H9 (cell line): ENCODE data around the gene SF1. TPM values are rescaled to one million over a fixed set of nuclear protein-coding genes. Genes with fewer than 3 reads are reported as not detected.

Experiments used
- DNase-seq: peaks from one replicate; pipeline ENCODE4 v3.0.0-alpha.2; 2017
- H2AFZ ChIP-seq: one replicate; pipeline ENCODE4 v1.6.1; 2013; ENCODE audit warnings: mild to moderate bottlenecking, low read length, control low read depth, moderate library complexity
- H2AK5ac ChIP-seq: 2 replicates; pipeline ENCODE4 v1.6.1; 2013; ENCODE audit warnings: low read length, control low read depth, mixed read lengths; ENCODE audit not compliant: insufficient read length
- H2BK120ac ChIP-seq: one replicate; pipeline ENCODE4 v1.6.1; 2013; ENCODE audit warnings: low read depth, mild to moderate bottlenecking, low read length, control low read depth, inconsistent platforms; ENCODE audit not compliant: poor library complexity, severe bottlenecking
- H2BK12ac ChIP-seq: 2 replicates; pipeline ENCODE4 v1.6.1; 2013; ENCODE audit warnings: low read length, control low read depth, mixed read lengths, low read depth; ENCODE audit not compliant: insufficient read length
- H2BK15ac ChIP-seq: 2 replicates; pipeline ENCODE4 v1.6.1; 2013; ENCODE audit warnings: low read depth, low read length, control low read depth
- H2BK20ac ChIP-seq: one replicate; pipeline ENCODE4 v1.6.1; 2013; ENCODE audit warnings: low read depth, mild to moderate bottlenecking, low read length, control low read depth, inconsistent platforms; ENCODE audit not compliant: poor library complexity, severe bottlenecking
- H2BK5ac ChIP-seq: 2 replicates; pipeline ENCODE4 v1.6.1; 2013; ENCODE audit warnings: low read length, control low read depth, mixed read lengths; ENCODE audit not compliant: insufficient read length
- H3K14ac ChIP-seq: 2 replicates; pipeline ENCODE4 v1.6.1; 2013; ENCODE audit warnings: low read length, control low read depth; ENCODE audit not compliant: insufficient read depth
- H3K18ac ChIP-seq: 2 replicates; pipeline ENCODE4 v1.6.1; 2013; ENCODE audit warnings: low read depth, mild to moderate bottlenecking, mixed read lengths, low read length, control low read depth; ENCODE audit not compliant: insufficient read length
- H3K23ac ChIP-seq: 2 replicates; pipeline ENCODE4 v1.6.1; 2013; ENCODE audit warnings: low read length, control low read depth, mixed read lengths, low read depth; ENCODE audit not compliant: insufficient read length
- H3K23me2 ChIP-seq: 2 replicates; pipeline ENCODE4 v1.6.1; 2013; ENCODE audit warnings: low read depth, mild to moderate bottlenecking, mixed read lengths, low read length, control low read depth; ENCODE audit not compliant: insufficient read length, poor library complexity, severe bottlenecking
- H3K27ac ChIP-seq: 2 replicates; pipeline ENCODE4 v1.5.1; 2013; ENCODE audit warnings: low read length, control low read depth, mixed read lengths, low read depth; ENCODE audit not compliant: insufficient read length
- H3K27me3 ChIP-seq: 2 replicates; pipeline ENCODE4 v1.6.1; 2013; ENCODE audit warnings: low read length, control low read depth, inconsistent platforms; ENCODE audit not compliant: insufficient read depth
- H3K4ac ChIP-seq: 2 replicates; pipeline ENCODE4 v1.6.1; 2013; ENCODE audit warnings: low read depth, mild to moderate bottlenecking, control low read depth, inconsistent platforms, low read length, moderate library complexity
- H3K4me1 ChIP-seq: 2 replicates; pipeline ENCODE4 v1.6.1; 2013; ENCODE audit warnings: low read length, control low read depth, inconsistent platforms; ENCODE audit not compliant: insufficient read depth
- H3K4me2 ChIP-seq: 2 replicates; pipeline ENCODE4 v1.6.1; 2013; ENCODE audit warnings: low read length, control low read depth, mixed read lengths; ENCODE audit not compliant: insufficient read length, insufficient read depth
- H3K56ac ChIP-seq: 2 replicates; pipeline ENCODE4 v1.6.1; 2013; ENCODE audit warnings: low read depth, mild to moderate bottlenecking, mixed read lengths, low read length, control low read depth; ENCODE audit not compliant: insufficient read length
- H3K79me1 ChIP-seq: 2 replicates; pipeline ENCODE4 v1.6.1; 2013; ENCODE audit warnings: low read depth, mild to moderate bottlenecking, moderate library complexity, low read length, control low read depth, inconsistent platforms; ENCODE audit not compliant: insufficient read depth, poor library complexity, severe bottlenecking
- H3K79me2 ChIP-seq: 2 replicates; pipeline ENCODE4 v1.6.1; 2013; ENCODE audit warnings: low read length, control low read depth, inconsistent platforms; ENCODE audit not compliant: insufficient read depth
- H3K9ac ChIP-seq: 2 replicates; pipeline ENCODE4 v1.6.1; 2013; ENCODE audit warnings: low read length, control low read depth, mixed read lengths; ENCODE audit not compliant: insufficient read length; ENCODE audit errors: extremely low read depth
- H3K9me3 ChIP-seq: one replicate; pipeline ENCODE4 v1.6.1; 2013; ENCODE audit warnings: low read depth, low read length, inconsistent platforms; ENCODE audit not compliant: control insufficient read depth
- H3T11ph ChIP-seq: one replicate; pipeline ENCODE4 v1.6.1; 2013; ENCODE audit warnings: mild to moderate bottlenecking, low read length, control low read depth, inconsistent platforms
- H4K20me1 ChIP-seq: one replicate; pipeline ENCODE4 v1.6.1; 2013; ENCODE audit not compliant: control insufficient read depth, insufficient read length, insufficient read depth
- H4K5ac ChIP-seq: 2 replicates; pipeline ENCODE4 v1.6.1; 2013; ENCODE audit warnings: low read depth, mild to moderate bottlenecking, mixed read lengths, low read length, control low read depth; ENCODE audit not compliant: insufficient read length
- H4K8ac ChIP-seq: replicated peaks from 2 replicates; pipeline ENCODE4 v1.6.1; 2013; ENCODE audit warnings: low read length, control low read depth, mixed read lengths, low read depth; ENCODE audit not compliant: insufficient read length
- H4K91ac ChIP-seq: 2 replicates; pipeline ENCODE4 v1.6.1; 2013; ENCODE audit warnings: low read depth, mild to moderate bottlenecking, moderate library complexity, mixed read lengths, low read length, control low read depth; ENCODE audit not compliant: insufficient read length
- H3K27ac Mint-ChIP-seq, 3 experiments: 2 replicates in 2 of 3; 3 replicates in 1 of 3; pipeline ENCODE4 v1.8.0; 2020 to 2021; ENCODE audit warnings: mixed read lengths in 3 of 3, mild to moderate bottlenecking in 1 of 3, moderate library complexity in 1 of 3
- H3K27me3 Mint-ChIP-seq: 2 replicates; pipeline ENCODE4 v1.8.0; 2021; ENCODE audit warnings: low read depth, mild to moderate bottlenecking, moderate library complexity, mixed read lengths
- H3K36me3 Mint-ChIP-seq, 3 experiments: 2 replicates in 2 of 3; 3 replicates in 1 of 3; pipeline ENCODE4 v1.8.0; 2020 to 2021; ENCODE audit warnings: low read depth in 3 of 3, mixed read lengths in 3 of 3; ENCODE audit not compliant: insufficient read depth in 1 of 3
- H3K4me1 Mint-ChIP-seq, 2 experiments: 2 replicates each; pipeline ENCODE4 v1.8.0; 2020; ENCODE audit warnings: mixed read lengths in 2 of 2
- H3K4me3 Mint-ChIP-seq, 2 experiments: 2 replicates in 1 of 2; 3 replicates in 1 of 2; pipeline ENCODE4 v1.8.0; 2020 to 2021; ENCODE audit warnings: mild to moderate bottlenecking in 2 of 2, mixed read lengths in 2 of 2, moderate library complexity in 1 of 2
- H3K9me3 Mint-ChIP-seq, 2 experiments: 2 replicates in 1 of 2; 3 replicates in 1 of 2; pipeline ENCODE4 v1.8.0; 2020; ENCODE audit warnings: mild to moderate bottlenecking in 2 of 2, mixed read lengths in 2 of 2, moderate library complexity in 1 of 2
- CTCF ChIP-seq: fragments of 200-600 bp; sonication (generic); conservative IDR thresholded peaks from 3 replicates; pipeline ENCODE4 v1.8.0; 2021; ENCODE audit warnings: antibody characterized with exemption, mild to moderate bottlenecking
- WGBS: extraction: QIAGEN DNeasy Blood & Tissue Kit; methylation state at CpG from one replicate; pipeline ENCODE4 v1.1.7; 2013; ENCODE audit warnings: missing lambda C conversion rate, low lambda C conversion rate, mixed read lengths; ENCODE audit not compliant: insufficient read length; ENCODE audit errors: extremely low coverage; 5-methylcytosine and 5-hydroxymethylcytosine counted together
- total RNA-seq: library from RNA; stranded (reverse); gene quantifications from 2 replicates; pipeline ENCODE4 v1.2.1, GENCODE V29; 2021

The SF1 gene
- total RNA-seq, 1 experiment from 2014 or later = 528 TPM

GRCh38 chr11:64726867-64727530 is 51.3 kb downstream of the SF1 start:
- no peak overlapping the region for H2AFZ ChIP-seq
- no peak overlapping the region for H3K9ac ChIP-seq
- no peak overlapping the region for H3K18ac ChIP-seq
- no peak for TF ChIP-seq CTCF
- no peak overlapping the region for H3K56ac ChIP-seq
- no peak overlapping the region for H2BK120ac ChIP-seq
- no peak overlapping the region for H3K4ac ChIP-seq
- peaks cover 4% of the 10 kb centered on the region; the same call in 1 of the 2 replicates for H3K27me3 ChIP-seq
- H3K4me2 ChIP-seq = no peak overlapping the region
- H3K23me2 ChIP-seq = no peaks in the 10 kb centered on the region
- peak; percentile 20 for DNase-seq
- no peaks in the 10 kb centered on the region for H3K79me2 ChIP-seq
- no peak overlapping the region for H2BK5ac ChIP-seq
- no peak overlapping the region for H3K23ac ChIP-seq
- peaks cover 12% of the 10 kb centered on the region for H3K4me1 ChIP-seq
- H3T11ph ChIP-seq = no peak overlapping the region
- H4K20me1 ChIP-seq = no peaks in the 10 kb centered on the region
- no peak overlapping the region for H2AK5ac ChIP-seq
- H3K9me3 ChIP-seq = no peaks in the 10 kb centered on the region
- Mint-ChIP-seq H3K27me3 (peaks cover 26% of the 10 kb centered on the region), H3K4me1 (peaks cover 40 to 59% of the 10 kb centered on the region in 2 experiments), H3K36me3 (peaks cover 8 to 10% (median 8%) of the 10 kb centered on the region in 3 experiments; a peak in 6 of 7 replicates), H3K9me3 (no peaks in the 10 kb centered on the region), H3K4me3 (no peak overlapping the region; a peak in 1 of 5 replicates), H3K27ac (peak overlapping the region in 1 of 3 experiments; percentile 72; a peak in 2 of 7 replicates)
- no peak overlapping the region for H3K14ac ChIP-seq
- no peaks in the 10 kb centered on the region for H3K79me1 ChIP-seq
- no peak overlapping the region for H4K5ac ChIP-seq
- no peak overlapping the region for H2BK15ac ChIP-seq
- no peak overlapping the region for H2BK20ac ChIP-seq
- H4K8ac ChIP-seq = no peak overlapping the region
- H3K27ac ChIP-seq = no peak overlapping the region
- H2BK12ac ChIP-seq = no peak overlapping the region
- H4K91ac ChIP-seq = no peak overlapping the region
- WGBS = no CpG with 5 or more reads among the region's 7 CpGs
